Kidney tubule cell (primary cell): ENCODE results near the gene FHL3.

Experiments used
- DNase-seq: peaks from one replicate; pipeline ENCODE4 v3.0.0-alpha.2; 2018; ENCODE audit warnings: low spot score

FHL3 gene

GRCh38 chr1:38005195-38006007, at the start of gene FHL3:
Gene FHL3, minus strand, starts transcription at chr1:38005514. Its CDS starts 6,102 bp downstream, at chr1:37999412.
- DNase-seq, result peak; percentile 55

GRCh38 chr1:38053416-38054091, 48.2 kb upstream of the FHL3 start:
- no peak for DNase-seq

DNA sequence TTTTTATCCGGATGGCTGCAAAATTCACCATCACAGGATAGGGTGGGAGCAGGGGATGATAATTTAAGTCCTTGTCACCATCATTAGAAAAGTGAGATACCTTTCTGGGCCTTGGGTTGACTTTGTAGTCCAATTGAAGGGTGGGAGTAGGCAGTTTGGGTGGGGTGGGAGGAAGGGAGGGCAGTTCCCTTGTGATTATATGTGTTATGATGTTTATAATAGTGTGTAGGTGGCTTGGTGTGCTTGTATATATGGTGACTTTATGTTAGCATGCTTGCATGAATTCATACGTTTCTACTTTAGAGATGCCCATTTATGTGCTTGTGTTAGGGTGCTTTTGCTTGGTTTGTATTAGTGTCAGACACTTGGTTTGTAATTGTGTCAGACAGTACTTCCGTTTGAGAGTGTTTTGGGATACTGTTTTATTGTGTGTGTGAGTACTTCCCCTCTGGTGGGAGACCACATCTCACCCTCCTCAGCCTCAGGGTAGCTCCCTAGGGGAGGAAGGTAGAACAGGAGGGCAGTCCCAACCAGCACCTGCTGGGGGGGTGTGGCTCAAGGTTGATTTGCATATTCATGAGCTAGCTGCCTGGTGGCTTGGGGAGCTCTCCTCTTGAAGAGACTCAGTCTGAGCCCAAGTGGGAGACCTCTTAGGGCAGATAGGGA, 47.6 kb upstream of the FHL3 start:
- no peak for DNase-seq

DNA sequence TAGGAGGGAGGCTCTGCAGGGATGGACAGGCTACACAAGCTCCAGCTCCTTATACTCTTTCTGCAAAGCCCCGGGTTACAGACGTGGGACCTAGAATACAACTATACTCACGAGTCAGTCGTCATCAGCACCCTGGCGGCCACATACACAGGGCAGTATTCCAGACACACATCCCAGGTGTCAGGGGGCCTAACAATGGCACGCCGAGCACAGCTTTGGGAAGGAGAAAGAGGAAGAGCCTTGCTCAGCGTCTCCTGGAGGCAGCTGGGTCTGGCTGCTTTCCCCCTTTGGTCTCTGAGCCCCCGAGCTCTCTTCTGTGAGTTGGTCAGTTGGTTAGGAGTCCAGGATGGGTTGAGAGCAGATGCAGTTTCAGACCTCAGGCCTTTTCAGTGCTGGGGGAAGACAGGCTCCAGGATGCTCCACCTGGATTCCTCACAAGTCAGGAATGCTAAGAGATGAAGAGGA, 45.8 kb upstream of the FHL3 start:
- DNase-seq, result no peak

GRCh38 chr1:38050397-38051078, 45.2 kb upstream of the FHL3 start:
- DNase-seq, result peak; percentile 46

DNA sequence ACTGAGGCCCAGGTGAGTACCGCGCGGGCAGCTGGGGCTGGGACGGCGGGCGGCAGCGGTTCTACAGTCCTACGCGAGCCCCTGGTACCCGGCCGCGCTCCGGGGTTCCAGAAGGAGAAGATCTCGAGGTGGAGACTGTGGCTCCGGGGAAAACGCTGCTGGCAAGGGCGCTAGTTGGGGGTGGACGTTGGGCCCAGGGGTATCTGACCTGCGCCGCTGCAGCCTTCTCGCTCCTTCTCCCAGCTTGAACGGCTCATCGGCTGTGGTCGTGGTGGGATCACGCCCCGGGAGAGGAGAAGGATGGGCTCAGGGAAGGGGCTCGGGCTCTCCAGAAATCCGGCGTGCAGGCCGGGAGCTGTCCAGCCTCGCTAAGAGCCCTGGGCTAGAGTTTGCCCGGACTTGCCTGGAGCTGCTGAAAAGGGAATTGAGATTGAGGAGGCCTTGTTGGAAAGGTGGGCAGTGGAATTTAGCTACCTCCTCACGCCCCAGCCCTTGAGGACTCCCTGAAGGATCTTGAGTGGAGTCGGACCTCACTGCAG, 42.4 kb upstream of the FHL3 start:
- DNase-seq, result no peak

DNA sequence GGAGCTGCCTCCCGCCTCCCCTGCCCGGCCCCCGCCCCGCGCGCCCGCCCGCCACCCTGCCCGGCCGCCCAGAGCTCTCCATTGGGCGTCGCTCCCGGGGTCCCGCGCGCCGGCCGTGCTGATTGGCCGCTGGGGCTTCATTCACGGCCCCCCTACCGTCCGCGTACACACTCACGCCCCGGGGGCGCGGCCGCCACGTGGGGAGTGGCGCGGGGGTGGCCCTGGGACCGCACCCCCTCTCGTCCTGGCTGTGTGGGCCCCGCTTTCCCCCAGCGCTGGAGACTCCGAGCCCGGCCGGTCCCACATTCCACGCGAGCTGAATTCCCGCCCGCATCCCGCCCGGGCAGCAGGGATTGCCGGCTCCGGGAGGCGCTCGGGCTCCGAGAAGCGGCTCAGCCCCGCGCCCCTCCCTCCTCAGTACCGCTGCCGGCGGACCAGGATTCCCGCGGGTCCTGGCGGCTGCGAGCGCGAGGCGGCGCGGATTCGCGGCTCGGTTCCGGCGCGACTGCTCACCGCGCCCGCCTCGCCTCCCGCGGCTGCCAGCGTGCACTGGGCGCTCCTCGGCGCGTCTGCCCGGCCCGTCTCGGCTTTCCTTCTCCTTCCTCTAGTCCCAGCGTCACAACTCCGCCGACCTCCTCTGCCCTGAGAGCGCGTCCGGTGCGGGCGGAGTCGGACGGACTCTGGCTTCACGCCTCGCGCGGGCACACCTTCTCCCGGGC, 41.7 kb upstream of the FHL3 start:
- peak; percentile 72 for DNase-seq

- DNase-seq, result no peak
Measured at GRCh38 chr1:38046333-38046883, 41.1 kb upstream of the FHL3 start, which contains the start of gene POU3F1. Gene POU3F1, minus strand, starts transcription at chr1:38046793. Its CDS starts 50 bp downstream, at chr1:38046743.

GRCh38 chr1:38045401-38046332, 40.4 kb upstream of the FHL3 start:
- DNase-seq, result no peak

- DNase-seq, result no peak
Measured at GRCh38 chr1:38044221-38045215, 39.2 kb upstream of the FHL3 start.

DNA sequence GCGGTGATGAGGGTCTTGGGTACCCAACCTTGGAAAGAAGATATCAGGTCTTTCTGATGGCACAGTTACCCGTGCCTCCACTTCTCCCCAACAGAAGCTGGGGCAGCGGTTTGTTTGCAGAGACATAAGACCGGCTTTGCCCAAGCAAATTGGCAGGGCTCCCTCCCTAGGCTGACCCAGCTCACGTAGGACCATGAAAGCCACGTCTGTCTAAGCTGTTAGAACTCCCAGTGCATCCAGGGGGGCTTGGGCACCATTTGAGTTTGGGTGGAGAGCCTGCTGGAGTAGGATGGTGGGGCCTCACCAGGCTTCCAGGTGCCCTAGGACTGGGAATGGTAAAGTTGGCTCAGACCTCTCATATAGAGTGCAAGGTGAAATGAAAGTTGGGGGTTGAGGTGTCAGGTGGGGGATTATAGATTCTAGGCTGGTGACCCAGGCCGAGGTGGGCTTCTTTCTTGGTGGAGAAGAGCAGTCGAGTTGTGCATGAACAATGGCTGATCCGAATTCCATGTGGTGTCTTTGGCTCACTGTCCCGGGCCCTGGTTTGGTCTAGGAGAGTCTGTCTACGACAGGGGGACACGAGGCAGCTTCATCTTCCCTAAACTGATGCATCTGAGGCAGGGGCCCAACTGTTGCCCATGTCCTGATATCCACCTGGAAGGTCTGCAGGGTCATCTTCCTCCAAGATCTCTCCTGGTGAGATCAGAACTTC, 37.9 kb upstream of the FHL3 start:
- no peak for DNase-seq

- no peak for DNase-seq
Measured at GRCh38 chr1:38041936-38042834, 36.9 kb upstream of the FHL3 start.

DNA sequence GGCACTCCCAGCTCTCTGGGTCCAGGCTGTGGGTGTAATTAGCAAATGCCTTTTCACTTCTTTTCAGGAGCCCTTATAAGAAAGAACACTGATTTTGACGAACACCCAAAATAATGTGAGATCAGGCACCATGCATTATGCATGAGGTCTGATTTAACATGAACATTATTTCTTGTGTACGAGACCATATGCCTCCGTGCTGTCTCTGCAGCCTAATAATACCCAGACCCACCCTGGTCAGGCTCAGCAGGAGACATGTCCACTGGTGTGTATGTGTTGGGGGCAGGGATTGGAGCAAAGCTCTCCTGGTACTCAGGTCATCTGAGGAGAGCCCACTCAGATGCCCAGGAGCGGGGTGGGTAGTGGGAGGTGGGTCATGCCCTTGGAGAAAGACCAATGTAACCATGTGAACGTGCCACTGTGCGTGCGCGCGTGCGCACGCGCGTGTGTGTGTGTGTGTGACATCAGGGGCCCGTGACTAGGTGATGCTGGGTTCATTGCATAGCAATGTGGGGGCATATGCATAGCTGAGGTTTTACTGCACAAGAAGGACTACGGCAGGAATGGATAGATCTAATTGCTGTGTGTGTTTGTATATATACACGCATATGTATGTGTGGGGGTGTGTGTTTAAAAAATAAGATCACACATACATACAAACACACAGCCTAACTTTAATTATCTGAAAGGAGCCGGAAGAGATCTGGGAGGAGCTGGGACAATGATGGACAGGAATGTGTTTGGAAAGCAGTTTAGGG, 34.2 kb upstream of the FHL3 start:
- DNase-seq, result no peak

GRCh38 chr1:38038861-38039260, 33.5 kb upstream of the FHL3 start:
- DNase-seq, result peak; percentile 88

DNA sequence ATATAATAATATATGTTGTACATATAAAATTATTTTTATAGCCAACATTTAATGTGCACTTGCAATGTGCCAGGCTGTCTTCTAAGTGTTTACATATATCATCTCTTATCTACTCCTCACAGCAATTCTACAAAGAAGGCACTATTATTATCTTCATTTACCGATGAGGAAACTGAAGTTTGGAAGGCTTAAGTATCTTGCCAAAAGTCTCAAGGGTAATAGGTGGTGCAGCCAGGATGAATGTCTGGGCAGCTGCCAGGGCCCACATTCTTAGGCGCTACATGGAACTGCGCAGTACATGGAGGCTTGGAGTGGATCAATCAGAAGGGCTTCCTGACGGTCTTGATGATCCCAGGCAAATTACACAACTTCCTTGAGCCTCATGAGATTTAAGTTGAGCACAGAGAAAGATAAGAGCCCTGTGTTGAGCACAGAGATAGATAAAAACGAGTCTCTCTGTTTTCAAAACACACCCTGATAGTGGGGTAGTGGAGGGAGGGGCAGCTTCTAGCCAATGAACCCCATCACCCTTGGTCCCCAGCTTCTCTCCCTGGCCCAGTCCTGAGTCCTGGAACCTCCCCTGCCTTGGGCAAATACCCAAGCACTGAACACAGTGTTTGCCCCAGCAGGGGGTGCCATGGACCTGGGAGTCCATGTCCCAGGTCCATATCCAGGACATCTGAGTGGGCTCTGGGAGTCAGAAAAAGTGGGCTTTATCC, 32.1 kb upstream of the FHL3 start:
- no peak for DNase-seq
